Chondrocyte (in vitro differentiated cells): ENCODE measurements around the gene TMEM121. TPM values are rescaled to one million over a fixed set of nuclear protein-coding genes. Genes with fewer than 3 reads are reported as not detected.
"Not testable (repeated sequence)": the region's sequence is repeated elsewhere in the genome, so short reads cannot be mapped to it uniquely, and the experiment has no call there.

Experiments
- DNase-seq: peaks from one replicate; pipeline ENCODE4 v3.0.0; 2021; ENCODE audit warnings: mixed read lengths, low spot score
- H3K27ac Mint-ChIP-seq: one replicate; pipeline ENCODE4 v1.8.0; 2021; ENCODE audit warnings: mild to moderate bottlenecking, moderate library complexity, mixed read lengths; ENCODE audit not compliant: unreplicated experiment
- H3K27me3 Mint-ChIP-seq: 2 replicates; pipeline ENCODE4 v1.8.0; 2021; ENCODE audit warnings: low read depth, mixed read lengths
- H3K36me3 Mint-ChIP-seq: 2 replicates; pipeline ENCODE4 v1.8.0; 2021; ENCODE audit warnings: low read depth, mixed read lengths
- H3K4me1 Mint-ChIP-seq: 2 replicates; pipeline ENCODE4 v1.8.0; 2021; ENCODE audit warnings: low read depth, mild to moderate bottlenecking, mixed read lengths
- H3K4me3 Mint-ChIP-seq: one replicate; pipeline ENCODE4 v1.8.0; 2021; ENCODE audit warnings: mild to moderate bottlenecking, moderate library complexity, mixed read lengths; ENCODE audit not compliant: unreplicated experiment
- H3K9me3 Mint-ChIP-seq: 2 replicates; pipeline ENCODE4 v1.8.0; 2021; ENCODE audit warnings: low read depth, mixed read lengths
- total RNA-seq: library from RNA; stranded (reverse); gene quantifications from 3 replicates; pipeline ENCODE4 v1.2.1, GENCODE V29; 2021
- TF ChIP-seq, protein P1 (sequence below): fragments of 200-600 bp; sonication (generic); IDR thresholded peaks from 2 replicates; pipeline ENCODE4 v1.5.0; 2021; ENCODE audit warnings: antibody characterized with exemption, mild to moderate bottlenecking, moderate library complexity

The TMEM121 gene
- total RNA-seq, 1 donor from 2014 or later = 6.0 TPM

GRCh38 chr14:105576525-105577088 is 50.2 kb downstream of the TMEM121 start:
- Mint-ChIP-seq H3K27me3 (no peaks in the 10 kb centered on the region), H3K9me3 (no peaks in the 10 kb centered on the region), H3K36me3 (no peaks in the 10 kb centered on the region), H3K27ac (no peak overlapping the region), H3K4me1 (no peaks in the 10 kb centered on the region), H3K4me3 (no peak overlapping the region)
- TF ChIP-seq, protein P1, sequence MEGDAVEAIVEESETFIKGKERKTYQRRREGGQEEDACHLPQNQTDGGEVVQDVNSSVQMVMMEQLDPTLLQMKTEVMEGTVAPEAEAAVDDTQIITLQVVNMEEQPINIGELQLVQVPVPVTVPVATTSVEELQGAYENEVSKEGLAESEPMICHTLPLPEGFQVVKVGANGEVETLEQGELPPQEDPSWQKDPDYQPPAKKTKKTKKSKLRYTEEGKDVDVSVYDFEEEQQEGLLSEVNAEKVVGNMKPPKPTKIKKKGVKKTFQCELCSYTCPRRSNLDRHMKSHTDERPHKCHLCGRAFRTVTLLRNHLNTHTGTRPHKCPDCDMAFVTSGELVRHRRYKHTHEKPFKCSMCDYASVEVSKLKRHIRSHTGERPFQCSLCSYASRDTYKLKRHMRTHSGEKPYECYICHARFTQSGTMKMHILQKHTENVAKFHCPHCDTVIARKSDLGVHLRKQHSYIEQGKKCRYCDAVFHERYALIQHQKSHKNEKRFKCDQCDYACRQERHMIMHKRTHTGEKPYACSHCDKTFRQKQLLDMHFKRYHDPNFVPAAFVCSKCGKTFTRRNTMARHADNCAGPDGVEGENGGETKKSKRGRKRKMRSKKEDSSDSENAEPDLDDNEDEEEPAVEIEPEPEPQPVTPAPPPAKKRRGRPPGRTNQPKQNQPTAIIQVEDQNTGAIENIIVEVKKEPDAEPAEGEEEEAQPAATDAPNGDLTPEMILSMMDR = no peak
- no peak for DNase-seq

DNA sequence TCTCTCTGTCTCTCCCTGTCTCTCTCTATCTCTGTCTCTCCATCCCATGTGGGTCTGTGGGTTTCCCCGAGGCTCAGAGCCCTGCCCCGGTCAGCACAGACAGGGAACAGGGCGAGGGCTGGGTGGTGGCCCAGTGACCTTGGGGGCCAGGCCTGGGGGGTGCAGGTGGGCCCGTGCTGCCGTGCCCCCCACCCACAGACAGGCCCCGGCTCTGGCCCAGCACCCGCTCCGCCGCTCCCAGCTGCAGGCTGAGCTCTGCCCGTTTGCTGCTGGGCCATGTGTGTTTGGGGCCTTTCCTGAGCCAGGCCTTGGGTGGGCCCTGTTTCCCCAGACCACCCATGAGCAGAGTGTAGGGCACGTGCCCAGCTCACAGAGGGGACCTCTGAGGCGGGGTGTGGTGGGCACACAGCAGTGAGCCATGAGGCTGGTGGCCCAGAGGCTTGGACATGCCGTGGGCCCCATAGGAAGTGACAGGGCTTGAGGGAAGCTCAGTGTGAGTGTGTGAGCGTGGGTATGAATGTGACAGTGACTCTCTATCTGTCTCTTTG is 51.0 kb downstream of the TMEM121 start:
- TF ChIP-seq, protein P1 = no peak
- no peaks in the 10 kb centered on the region for H3K27me3 Mint-ChIP-seq

DNA sequence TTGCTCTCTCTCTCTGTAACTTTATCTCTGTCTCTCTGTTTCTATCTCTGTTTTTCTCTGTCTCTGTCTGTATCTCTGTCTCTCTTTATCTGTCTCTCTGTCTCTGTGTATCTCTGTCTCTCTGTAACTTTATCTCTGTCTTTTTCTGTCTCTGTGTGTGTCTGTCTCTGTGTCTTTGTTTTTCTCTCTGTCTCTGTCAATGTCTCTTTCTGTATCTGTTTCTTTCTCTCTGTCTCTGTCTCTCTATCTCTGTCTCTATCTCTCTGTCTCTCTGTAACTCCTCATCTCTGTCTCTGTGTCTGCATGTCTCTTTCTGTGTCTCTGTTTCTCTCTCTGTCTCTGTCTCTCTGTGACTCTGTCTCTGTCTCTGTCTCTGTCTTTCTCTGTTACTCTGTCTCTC is 51.7 kb downstream of the TMEM121 start:
- no peaks in the 10 kb centered on the region for H3K36me3 Mint-ChIP-seq
- DNase-seq = no peak
- no peak overlapping the region for H3K27ac Mint-ChIP-seq
- TF ChIP-seq, protein P1 = no peak
- no peaks in the 10 kb centered on the region for H3K27me3 Mint-ChIP-seq
- no peaks in the 10 kb centered on the region for H3K4me1 Mint-ChIP-seq
- H3K9me3 Mint-ChIP-seq = peaks cover 3% of the 10 kb centered on the region
- no peak overlapping the region for H3K4me3 Mint-ChIP-seq

More for the DNA sequence above, 51.0 kb downstream of the TMEM121 start:
- Mint-ChIP-seq H3K4me1 (no peaks in the 10 kb centered on the region), H3K36me3 (no peaks in the 10 kb centered on the region), H3K27ac (no peak overlapping the region), H3K4me3 (no peak overlapping the region), H3K9me3 (no peaks in the 10 kb centered on the region)
- no peak for DNase-seq

GRCh38 chr14:105579221-105579620 is 52.8 kb downstream of the TMEM121 start:
- H3K9me3 Mint-ChIP-seq, H3K4me1 Mint-ChIP-seq, H3K27me3 Mint-ChIP-seq, H3K4me3 Mint-ChIP-seq, H3K27ac Mint-ChIP-seq, H3K36me3 Mint-ChIP-seq, DNase-seq: not testable (repeated sequence)

Other genes starting within 250 kb of the TMEM121 start
- 26.1 to 31.0 TPM (median 26.2 TPM) in 3 replicates for gene BRF1, start 225.6 kb upstream of the TMEM121 start, total RNA-seq
- gene PACS2, start 211.8 kb upstream of the TMEM121 start, total RNA-seq = 82.6 to 89.5 TPM (median 87.1 TPM) in 3 replicates
- gene TEX22, start 128.0 kb upstream of the TMEM121 start, total RNA-seq = 0.60 to 2.9 TPM (median 2.2 TPM) in 3 replicates
- gene MTA1, start 106.8 kb upstream of the TMEM121 start, total RNA-seq = 83.6 to 91.9 TPM (median 85.1 TPM) in 3 replicates
- gene CRIP2, start 51.8 kb upstream of the TMEM121 start, total RNA-seq = 166 to 264 TPM (median 247 TPM) in 3 replicates
- 38.7 to 181 TPM (median 174 TPM) in 3 replicates for gene CRIP1, start 39.7 kb upstream of the TMEM121 start, total RNA-seq
- 12.9 to 15.5 TPM (median 14.3 TPM) in 3 replicates for gene TEDC1, start 35.3 kb upstream of the TMEM121 start, total RNA-seq